HG02678 (cell line): ENCODE measurements around the gene ZNF580.
A peak's percentile ranks its signal among the peaks of the same experiment; 100 is the strongest.

Experiments used
- ATAC-seq: cut with Tn5 transposase; IDR thresholded peaks from one replicate; pipeline ENCODE4 v1.9.1; 2021; ENCODE audit warnings: mild to moderate bottlenecking, moderate library complexity; ENCODE audit not compliant: unreplicated experiment

ZNF580 gene

DNA sequence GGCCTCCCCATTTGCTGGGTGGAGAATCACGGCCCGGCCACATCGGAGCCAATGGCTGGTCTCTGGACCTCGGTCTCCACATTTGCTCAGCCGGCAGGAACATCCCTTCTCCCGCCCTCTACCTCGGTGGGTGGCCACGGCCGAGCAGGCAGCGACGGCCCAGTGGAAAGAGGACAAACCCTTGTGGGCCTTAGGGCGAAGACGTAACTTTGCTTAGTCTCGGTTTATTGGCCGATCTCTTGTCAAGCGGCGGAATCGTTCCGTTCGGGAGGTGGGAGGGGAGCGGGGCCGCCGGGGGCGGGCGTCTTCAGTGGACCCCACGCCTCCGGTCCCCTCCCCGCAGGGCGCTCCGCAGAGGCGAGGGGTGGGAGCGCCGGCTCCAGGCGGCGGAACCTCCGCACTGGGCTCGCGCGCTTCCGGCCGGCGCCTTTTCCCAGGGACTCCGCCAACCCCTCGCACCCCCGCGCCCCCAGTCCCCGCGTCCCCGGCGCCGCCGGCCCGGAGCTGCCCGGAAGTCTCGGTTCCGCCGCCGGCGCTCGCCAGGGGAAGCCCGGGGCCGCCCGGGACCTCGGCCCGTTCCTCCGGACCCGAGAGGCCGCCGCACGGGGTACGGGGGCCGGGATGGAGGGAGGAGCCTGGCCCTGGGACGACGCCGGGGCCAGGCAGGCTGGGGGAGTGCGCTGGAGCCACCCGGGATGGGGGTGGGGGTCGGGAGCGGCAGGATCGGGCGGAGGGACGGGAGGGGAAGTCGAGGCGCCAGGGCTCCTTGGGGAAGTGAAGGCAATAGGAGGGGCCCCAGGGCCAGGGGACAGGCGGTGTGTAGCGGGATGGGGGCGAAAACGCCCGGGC is at the start of gene ZNF580:
ZNF580 (plus strand) TSS at position 426 of the 849 bp plus-strand sequence. CDS start 1,507 bp downstream, outside the sequence.
- ATAC-seq, result no peak

DNA sequence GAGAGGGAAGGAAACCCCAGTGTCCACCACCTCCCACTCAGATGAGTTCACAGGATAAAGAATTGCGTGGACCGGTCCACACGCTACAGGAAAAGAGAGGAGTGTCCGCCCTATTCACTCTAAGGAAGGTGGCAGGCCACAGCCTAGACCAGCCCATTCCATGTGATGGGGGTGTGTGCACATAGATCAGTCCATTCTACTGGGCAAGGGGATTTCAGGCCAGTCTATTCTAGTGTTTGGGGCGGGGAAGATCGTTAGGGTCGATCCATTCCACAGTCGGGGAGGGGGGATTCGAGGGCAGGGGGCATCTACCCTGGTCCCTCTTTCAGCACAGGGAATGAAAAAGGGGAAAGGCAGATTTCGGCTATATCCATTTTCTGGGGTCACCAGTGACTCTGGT is 49.2 kb upstream of the ZNF580 start:
- no peak for ATAC-seq

DNA sequence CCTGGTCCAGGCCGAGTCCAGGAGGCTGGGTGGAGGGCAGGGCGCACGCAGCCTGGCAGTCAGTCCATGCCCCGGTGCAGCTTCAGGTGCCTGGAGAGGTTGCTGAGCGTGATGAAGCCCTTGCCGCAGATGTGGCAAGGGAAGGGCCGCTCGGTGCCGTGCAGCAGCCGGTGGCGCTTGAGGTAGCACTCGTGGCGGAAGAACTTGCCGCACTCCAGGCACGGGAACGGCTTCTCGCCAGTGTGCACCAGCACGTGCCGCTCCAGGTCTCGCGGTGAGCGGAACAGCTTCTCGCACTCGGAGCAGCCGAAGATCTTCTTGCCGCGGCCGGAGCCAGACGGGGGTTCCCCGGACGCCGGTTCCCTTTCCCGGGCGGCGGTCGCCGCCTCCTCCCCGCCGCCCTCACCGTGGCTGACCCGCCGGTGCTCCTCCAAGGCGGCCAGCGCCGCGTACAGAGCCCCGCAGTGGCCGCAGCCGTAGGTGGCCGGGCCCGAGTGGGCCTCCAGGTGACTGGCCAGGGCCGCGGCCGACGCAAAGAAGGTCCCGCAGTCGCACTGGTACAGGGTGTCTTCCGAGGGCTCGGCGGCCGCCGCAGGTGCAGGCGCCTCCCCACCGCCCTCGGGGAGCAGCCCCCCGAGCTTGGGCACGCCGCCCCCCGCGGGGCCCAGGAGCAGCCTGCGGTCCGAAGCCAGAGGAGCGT is 48.3 kb upstream of the ZNF580 start:
- no peak for ATAC-seq

DNA sequence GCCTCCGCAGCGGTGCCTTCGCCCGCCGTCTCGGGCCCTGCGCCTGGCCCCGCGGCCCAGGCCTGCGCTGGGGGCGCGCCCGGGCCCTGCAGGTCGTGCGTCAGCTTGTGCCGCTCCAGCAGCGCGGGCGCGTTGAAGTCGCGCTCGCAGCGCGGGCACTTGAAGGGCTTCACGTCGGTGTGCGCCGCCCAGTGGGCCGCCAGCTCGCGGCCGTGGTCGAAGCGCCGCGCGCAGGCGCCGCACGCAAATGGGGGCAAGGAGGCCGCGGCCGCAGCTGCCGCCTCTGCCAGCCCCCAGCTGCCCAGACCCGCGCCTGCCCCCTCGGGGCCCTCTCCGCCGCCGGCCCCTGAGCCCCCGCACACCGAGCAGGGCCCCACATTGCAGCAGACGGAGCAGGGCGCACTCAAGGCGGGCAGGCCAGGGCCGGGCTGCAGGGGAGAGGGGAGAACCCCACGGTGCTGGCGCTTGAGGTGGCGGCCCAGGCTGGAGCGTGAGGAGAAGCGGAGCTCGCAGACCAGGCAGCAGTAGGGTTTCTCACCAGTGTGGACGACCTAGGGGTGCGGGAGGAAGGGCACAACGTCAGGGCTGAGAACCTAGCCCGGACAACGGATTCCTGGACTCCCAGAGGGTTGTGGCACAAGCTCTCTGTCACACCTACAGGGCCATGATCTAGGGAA is 47.6 kb upstream of the ZNF580 start:
- no peak for ATAC-seq

DNA sequence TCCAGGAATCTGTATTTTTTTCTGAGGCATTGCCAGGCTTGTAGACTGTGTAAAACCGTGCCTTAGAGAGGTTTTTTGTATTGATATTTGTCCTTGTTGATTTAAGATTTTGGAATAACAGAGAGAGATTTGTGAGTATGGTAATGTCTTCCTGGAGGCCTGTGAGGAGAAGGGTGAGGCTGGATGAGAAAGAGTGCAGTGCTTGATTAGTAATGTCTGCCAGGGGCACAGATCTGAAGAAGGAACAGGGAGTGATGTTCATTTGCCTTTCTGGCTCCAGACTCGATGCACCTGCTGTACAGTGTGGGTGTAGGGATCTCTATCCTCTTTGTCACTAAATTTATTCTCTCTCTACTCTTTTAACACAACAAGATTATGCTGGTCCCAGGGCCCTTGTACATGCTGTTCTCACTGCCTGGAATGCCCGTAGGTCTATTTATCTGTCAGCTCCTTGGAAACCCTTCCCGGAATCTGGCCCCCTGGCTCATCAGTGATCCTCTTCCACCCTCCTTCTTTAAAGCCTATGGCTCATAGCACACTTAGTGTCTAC is 45.7 kb upstream of the ZNF580 start:
- ATAC-seq, result no peak

DNA sequence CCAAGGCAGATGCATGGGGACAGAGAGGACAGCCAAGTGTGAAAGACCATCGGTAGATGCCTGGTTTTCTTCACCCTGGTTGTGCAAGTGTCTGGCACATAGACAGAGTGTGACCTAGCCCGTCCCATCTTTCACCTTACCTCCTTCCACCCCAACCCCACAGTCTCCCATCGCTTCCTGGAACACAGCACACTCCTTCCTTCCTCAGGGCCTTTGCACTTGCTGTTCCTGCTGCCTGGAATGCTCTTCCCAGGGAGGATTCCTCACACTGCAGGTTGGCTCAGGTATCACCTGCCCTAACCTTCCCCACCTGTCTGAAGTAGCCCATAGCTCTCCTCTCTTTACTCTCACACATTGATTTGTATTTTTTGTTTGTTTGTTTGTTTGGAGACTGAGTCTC is 44.5 kb upstream of the ZNF580 start:
- no peak for ATAC-seq

DNA sequence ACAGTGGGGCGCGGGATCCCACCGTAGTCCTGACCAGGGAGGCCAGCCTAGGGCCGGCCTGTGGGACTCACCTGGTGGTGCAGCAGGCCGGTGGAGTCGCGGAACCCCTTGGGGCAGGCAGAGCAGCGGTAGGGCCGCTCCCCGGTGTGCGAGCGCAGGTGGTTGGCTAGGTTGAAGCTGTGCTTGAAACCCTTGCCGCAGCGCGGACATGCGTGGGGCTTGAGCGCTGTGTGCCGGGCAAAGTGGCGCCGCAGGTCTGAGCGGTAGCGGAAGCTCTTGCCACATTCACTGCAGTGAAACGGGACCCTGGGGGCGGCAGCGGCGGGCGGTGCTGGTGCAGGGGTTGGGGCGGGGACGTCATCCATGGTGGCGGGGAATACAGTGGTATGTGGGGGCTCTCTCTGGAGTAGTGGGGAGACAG is 43.3 kb upstream of the ZNF580 start:
- no peak for ATAC-seq

DNA sequence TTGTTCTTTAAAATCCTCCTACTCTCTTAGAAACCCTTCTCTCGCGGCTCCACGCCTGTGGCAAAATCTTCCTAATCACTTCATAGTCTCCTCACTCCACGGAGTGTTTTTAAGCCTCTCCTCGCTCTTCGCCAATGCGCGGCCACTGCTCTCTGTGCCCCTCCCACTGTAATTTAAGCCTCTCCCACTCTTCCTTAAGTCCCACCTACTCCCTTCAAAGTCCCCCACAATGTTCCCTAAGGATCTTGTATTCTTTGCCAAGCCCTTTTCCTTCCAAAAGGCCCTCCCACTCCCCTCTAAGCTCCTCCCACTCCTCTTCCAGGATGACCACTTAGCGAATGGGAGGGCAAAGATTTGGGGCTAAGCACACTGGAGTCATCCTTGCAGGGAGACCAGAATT is 42.8 kb upstream of the ZNF580 start:
- no peak for ATAC-seq

- peak; percentile 50 for ATAC-seq
Measured at GRCh38 chr19:55598719-55599467, 41.9 kb upstream of the ZNF580 start.

GRCh38 chr19:55599468-55599841 is 41.3 kb upstream of the ZNF580 start, which contains the start of gene FIZ1:
Gene FIZ1, minus strand, starts transcription at chr19:55599517. Its CDS starts 1,652 bp downstream, at chr19:55597865.
- peak; percentile 57 for ATAC-seq

GRCh38 chr19:55599842-55600661 is 40.8 kb upstream of the ZNF580 start, which contains the start of gene ZNF524:
Gene ZNF524, plus strand, starts transcription at chr19:55600288. Its CDS starts 1,825 bp downstream, at chr19:55602113.
- ATAC-seq, result peak; percentile 46

GRCh38 chr19:55600662-55601028 is 40.2 kb upstream of the ZNF580 start:
- no peak for ATAC-seq

DNA sequence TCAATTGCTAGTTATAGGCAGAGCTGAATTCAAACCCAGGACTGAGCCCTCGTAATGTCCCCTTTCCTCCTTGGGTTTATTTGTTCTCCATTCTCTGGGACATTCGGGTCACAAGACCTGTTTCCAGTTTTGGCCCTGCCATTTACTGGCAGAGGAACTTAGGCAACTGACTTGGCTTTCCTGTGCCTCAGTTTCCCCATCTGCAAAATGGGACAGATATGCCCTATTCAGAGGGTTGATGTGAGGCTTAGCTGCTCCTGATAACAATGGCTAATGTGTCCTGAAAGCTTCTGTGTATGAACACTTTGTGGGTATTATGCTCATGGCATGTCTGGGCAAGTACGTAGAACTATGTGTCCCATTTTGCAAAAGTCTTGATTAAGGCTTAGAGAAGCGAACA is 39.7 kb upstream of the ZNF580 start:
- ATAC-seq, result no peak

DNA sequence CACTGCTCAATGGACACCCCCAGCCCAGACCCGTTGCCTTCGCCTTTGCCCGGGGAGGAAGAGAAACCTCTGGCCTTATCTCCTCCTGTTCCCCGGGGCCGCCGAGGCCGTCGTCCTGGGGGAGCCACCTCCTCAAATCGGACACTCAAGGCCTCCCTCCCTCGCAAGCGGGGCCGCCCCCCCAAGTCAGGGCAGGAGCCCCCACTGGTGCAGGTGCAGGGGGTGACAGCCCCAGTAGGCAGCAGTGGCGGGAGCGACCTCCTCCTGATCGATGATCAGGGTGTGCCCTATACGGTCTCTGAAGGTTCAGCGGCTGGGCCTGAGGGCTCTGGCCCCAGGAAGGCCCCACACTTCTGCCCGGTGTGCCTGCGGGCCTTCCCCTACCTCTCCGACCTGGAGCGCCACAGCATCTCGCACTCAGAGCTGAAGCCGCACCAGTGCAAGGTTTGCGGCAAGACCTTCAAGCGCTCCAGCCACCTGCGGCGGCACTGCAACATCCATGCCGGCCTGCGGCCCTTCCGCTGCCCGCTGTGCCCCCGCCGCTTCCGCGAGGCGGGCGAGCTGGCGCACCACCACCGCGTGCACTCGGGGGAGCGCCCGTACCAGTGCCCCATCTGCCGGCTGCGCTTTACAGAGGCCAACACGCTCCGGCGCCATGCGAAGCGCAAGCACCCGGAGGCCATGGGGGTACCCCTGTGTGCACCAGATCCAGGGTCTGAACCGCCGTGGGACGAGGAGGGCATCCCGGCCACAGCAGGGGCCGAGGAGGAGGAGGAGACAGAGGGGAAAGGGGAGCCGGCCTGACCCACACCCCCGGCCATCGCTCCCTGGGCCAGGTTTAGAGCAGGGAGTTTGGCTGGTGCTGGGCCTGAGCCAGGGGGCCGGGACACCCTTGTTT is 38.4 kb upstream of the ZNF580 start:
- ATAC-seq, result no peak

- ATAC-seq, result no peak
Measured at GRCh38 chr19:55603115-55603514, 37.7 kb upstream of the ZNF580 start.

GRCh38 chr19:55603581-55604292 is 37.1 kb upstream of the ZNF580 start:
- no peak for ATAC-seq

DNA sequence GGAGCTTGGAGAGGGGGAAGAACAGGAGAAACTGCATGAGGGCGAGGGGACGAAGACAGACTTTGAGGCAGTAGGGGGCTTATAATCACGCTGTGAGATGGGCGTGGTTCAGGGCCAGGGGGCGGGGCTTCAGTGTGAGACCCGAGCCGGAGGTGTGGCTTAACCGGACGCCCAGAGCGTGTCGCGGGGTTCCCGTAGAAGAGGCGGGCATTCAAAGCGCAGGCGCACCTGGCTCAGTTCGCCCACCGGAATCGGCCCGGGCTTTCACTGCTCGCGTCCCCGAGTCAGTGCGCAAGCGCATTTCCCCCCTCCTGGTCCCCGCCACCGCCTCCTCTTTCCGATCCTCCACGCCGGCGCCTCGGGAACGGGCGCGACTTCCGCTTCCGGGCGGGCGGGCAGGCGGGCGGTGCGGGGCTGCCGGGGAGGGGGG is 35.6 kb upstream of the ZNF580 start:
- peak; percentile 76 for ATAC-seq
